Measurements from ENCODE around the gene ESRRB.

Gene ESRRB

GRCh38 chr14:76371066-76371465, 4.9 kb upstream of the ESRRB start:
- TF ChIP-seq CTCF (IDR thresholded peaks at IDR 0.05; ENCODE audit: control extremely low read depth, extremely low read depth, low read depth, missing control alignments), result no peak
- ChIA-PET POLR2A (no interaction called here), CTCF (interaction anchor here (1.1 to 3.3 kb wide), 3 partner anchors 10 to 19 kb away, joined by 3 to 19 read pairs (median 4); no protein-coding TSS in a partner anchor)
- no peak for DNase-seq (ENCODE audit: extremely low spot score)

- no peak for TF ChIP-seq CTCF (IDR thresholded peaks at IDR 0.05; ENCODE audit: control extremely low read depth, extremely low read depth, low read depth, missing control alignments)
- no peak for DNase-seq (ENCODE audit: extremely low spot score)
- ChIA-PET POLR2A (no interaction called here), CTCF (interaction anchor here (1.0 to 3.3 kb wide), 4 partner anchors 14 to 21 kb away, joined by 4 to 19 read pairs (median 7); no protein-coding TSS in a partner anchor)
Observed at GRCh38 chr14:76373456-76373855, 2.5 kb upstream of the ESRRB start.

- POLR2A ChIA-PET, result no interaction called here
- no peak for DNase-seq (ENCODE audit: extremely low spot score)
- CTCF ChIA-PET, result interaction anchor here (2.3 kb wide), 1 partner anchor 12 kb away, joined by 10 read pairs; no protein-coding TSS in a partner anchor
- no peak for TF ChIP-seq CTCF (IDR thresholded peaks at IDR 0.05; ENCODE audit: control extremely low read depth, extremely low read depth, low read depth, missing control alignments)
Observed at GRCh38 chr14:76375484-76375883, 453 bp upstream of the ESRRB start.

GRCh38 chr14:76376409-76376877, 506 bp downstream of the ESRRB start:
- DNase-seq (ENCODE audit: extremely low spot score), result no peak
- CTCF ChIA-PET, result no interaction called here
- TF ChIP-seq CTCF (IDR thresholded peaks at IDR 0.05; ENCODE audit: control extremely low read depth, extremely low read depth, low read depth, missing control alignments), result no peak
- POLR2A ChIA-PET, result no interaction called here

GRCh38 chr14:76376878-76377734, 1.2 kb downstream of the ESRRB start:
- CTCF ChIA-PET, result interaction anchor here (0.8 to 2.2 kb wide), 2 partner anchors 10 to 326 kb away, joined by 4 to 13 read pairs; no protein-coding TSS in a partner anchor
- POLR2A ChIA-PET, result no interaction called here
- no peak for DNase-seq (ENCODE audit: extremely low spot score)
- TF ChIP-seq CTCF (IDR thresholded peaks at IDR 0.05; ENCODE audit: control extremely low read depth, extremely low read depth, low read depth, missing control alignments), result no peak

GRCh38 chr14:76377735-76378074, 1.8 kb downstream of the ESRRB start:
- no peak for TF ChIP-seq CTCF (IDR thresholded peaks at IDR 0.05; ENCODE audit: control extremely low read depth, extremely low read depth, low read depth, missing control alignments)
- ChIA-PET CTCF (interaction anchor here (0.8 to 2.2 kb wide), 4 partner anchors 10 to 327 kb away, joined by 4 to 13 read pairs (median 6); no protein-coding TSS in a partner anchor), POLR2A (no interaction called here)
- DNase-seq (ENCODE audit: extremely low spot score), result no peak
